ENCODE data around the gene CLHC1. TPM values are rescaled to one million over a fixed set of nuclear protein-coding genes. Genes with fewer than 3 reads are reported as not detected.
A peak's percentile ranks its signal among the peaks of the same experiment; 100 is the strongest.
"Not testable (repeated sequence)": the region's sequence is repeated elsewhere in the genome, so short reads cannot be mapped to it uniquely, and the experiment has no call there.

Gene CLHC1
- total RNA-seq, 1 experiment from 2014 or later: 3.9 TPM

DNA sequence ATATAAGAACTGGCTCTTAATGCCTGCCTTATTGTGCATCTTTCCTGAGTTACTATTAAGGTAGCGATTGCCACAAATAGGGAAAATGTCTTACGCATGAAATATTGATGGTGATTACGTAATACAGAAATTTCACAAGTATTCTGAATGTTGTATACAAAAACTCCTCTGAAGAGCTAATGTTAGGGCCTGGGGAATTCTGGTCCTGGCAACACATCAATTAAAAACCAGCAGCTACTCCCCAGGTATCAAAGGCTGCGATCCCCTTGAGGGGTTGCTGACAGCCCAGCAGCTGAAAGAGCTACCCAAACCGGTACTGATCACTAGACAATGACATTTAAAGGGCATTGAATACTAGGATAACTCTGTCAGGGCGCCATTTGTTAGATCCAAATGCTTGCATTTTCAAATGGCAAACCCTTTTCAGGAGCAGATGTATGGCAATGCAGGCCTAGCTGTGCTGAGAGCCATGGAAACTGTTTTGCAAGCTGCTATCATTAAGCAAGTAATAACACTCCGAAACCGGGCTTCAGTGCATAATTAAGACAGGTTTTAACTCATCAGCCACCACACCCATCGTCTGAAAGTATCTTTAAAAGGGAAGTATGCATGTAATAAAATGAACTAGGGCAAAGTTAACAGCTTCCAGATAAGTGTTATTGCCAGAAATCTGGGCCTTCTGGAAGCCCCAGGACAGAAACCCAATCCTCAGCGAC lies 78.4 kb downstream of the CLHC1 start:
- DNase-seq (ENCODE audit: low read depth): no peak

DNA sequence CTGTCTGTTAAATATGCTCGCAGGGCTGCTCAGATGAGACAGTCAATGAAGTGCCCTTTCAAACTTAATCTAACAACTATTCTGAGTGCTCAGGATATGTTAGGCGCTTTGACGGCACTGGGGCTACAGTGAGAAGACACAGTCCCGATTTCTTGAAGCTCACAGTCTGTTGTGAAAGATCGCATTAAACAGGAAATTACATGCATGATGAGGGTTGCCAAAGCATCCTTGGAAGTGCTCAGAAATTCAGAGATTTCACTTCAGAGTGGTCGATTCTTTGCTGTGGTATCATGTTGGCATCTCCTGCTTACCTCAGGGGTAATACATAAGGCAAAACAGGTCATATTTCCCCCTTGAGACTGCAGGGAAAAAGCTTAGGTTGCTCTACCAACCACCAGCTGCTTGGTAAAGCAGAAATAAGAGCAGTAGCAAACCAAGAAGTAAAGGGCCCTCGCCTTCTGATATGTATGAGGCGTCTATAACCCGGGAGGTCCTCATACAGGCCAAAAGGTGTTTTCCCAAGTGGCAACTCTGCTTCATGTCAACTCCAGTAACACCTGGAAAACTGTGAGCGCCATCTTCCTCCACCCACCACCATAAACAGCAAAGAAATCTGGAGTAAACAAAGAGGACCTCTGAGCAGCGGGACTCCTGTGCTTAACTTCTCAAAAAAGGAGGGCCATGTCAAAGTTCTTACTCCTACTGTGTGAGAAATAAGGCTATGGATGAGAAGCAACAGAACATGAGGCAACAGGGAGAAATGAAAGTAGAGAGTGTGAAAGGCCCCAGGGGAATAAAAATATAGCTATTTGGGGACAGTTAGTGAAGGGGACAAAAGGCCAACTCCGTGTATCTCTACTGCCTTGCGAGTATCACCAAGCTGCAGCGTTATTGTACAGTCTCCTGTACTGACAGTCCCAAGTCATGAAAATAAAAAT lies 79.3 kb downstream of the CLHC1 start:
- no peak for DNase-seq (ENCODE audit: low read depth)

GRCh38 chr2:55151733-55152433 lies 80.2 kb downstream of the CLHC1 start:
- DNase-seq (ENCODE audit: low read depth): no peak

DNA sequence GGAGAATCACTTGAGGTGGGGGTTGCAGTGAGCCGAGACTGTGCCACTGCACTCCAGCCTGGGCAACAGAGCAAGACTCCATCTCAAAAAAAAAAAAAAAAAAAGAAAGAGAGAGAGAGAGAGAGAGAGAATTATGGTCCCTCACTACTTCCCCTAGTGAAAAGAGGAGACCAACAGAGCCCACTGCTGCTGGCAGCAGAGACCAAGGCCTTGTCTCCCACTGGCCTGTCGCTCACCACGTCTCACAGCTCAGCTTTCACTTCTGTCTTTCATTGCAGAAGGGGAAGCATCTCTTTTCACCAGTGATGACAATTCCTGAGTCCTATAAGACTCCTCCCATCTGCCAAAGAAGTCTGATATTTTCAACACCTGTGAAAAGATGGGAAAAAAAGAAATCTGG lies 81.3 kb downstream of the CLHC1 start:
- no peak for DNase-seq (ENCODE audit: low read depth)

GRCh38 chr2:55148269-55148668 lies 83.8 kb downstream of the CLHC1 start:
- DNase-seq (ENCODE audit: low read depth): peak; percentile 76

- DNase-seq (ENCODE audit: low read depth): no peak
Measured at GRCh38 chr2:55147531-55147930, 84.6 kb downstream of the CLHC1 start.

DNA sequence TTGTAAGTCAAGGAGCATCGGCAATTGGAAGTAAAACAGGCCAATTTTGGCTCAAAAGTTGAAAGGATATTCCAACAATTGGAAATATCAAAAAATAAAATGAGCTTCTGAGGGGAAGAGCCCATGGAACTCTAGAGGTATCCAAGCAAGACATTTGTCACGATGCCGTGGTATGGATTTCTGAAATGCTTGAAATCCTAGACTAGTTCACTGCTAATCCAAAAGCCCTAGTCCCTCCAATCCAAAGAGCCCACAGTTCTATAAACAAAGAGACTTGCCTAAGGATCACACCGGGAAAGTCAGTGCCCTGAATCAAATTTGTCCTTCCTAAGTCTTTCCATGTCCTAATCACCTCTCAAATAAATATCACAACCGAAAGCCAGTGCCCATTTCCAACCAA lies 85.1 kb downstream of the CLHC1 start:
- no peak for DNase-seq (ENCODE audit: low read depth)

DNA sequence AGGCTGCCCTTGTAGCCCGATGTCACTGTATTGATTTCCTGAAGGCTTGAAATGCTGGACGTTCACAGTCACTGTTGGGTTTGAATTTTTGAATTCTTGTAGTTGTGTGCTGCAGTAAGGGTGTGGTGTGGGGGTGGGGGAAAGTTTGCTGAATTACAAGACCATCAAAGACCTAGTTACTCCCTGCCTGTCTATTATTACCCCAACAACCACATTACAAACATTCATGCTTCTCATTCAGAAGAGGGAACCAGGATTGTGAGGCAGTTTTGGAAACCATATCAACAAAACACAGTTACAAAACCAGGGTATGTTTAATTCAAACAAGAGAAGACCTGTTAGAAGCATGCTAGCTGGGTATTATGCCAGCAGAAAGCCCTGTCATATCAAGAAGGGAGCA lies 85.8 kb downstream of the CLHC1 start:
- no peak for DNase-seq (ENCODE audit: low read depth)

DNA sequence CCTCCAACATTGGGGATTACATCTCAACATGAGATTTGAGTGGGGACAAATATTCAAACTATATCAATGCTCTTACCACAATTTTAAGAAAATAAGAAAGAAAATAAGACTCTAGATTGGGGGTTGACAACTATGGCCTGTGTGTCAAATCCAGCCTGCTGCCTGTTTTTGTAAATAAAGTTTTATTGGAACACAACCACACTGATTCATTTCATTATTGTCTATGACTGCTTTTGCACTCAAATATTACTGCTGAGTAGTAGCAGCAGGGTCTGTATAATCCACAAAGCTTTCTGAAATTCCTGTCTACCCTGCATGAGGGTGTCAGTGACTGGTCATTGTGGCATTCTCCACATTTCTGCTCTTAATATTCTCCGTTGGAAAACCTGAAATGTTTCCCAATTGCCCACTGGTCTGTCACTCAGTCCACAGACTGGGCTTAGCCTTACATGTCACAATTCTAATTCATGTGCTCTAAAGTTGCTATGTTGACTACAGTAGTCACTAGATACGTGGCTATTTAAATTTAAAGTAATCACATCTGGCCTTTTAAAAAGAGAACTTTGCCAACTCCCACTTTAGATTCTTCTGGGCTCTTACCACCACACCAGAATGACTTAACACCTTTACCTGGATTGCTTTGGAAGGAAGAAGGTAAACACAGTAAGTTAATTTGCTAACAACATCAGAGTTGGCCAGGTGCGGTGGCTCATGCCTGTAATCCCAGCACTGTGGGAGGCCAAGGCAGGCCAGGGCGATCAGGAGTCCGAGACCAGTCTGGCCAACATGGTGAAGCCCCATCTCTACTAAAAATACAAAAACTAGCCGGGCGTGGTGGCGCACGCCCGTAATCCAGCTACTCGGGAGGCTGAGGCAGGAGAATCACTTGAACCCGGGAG lies 86.9 kb downstream of the CLHC1 start:
- DNase-seq (ENCODE audit: low read depth): no peak

DNA sequence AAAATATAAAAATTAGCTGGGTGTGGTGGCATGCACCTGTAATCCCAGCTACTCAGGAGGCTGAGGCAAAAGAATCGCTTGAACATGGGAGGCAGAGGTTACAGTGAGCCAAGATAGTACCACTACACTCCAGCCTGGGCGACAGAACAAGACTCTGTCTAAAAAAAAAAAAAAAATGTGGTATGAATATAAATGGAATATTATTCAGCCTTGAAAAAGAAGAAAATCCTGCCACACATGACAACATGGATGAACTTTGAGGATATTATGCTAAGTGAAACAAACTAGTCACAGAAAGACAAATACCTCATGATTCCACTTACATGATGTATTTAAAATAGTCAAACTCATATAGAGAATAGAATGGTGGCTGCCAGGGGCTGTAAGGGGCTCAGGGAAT lies 88.4 kb downstream of the CLHC1 start:
- DNase-seq (ENCODE audit: low read depth): not testable (repeated sequence)

GRCh38 chr2:55142518-55142917 lies 89.6 kb downstream of the CLHC1 start:
- DNase-seq (ENCODE audit: low read depth): no peak

GRCh38 chr2:55141572-55142413 lies 90.3 kb downstream of the CLHC1 start:
- DNase-seq (ENCODE audit: low read depth): peak; percentile 56

DNA sequence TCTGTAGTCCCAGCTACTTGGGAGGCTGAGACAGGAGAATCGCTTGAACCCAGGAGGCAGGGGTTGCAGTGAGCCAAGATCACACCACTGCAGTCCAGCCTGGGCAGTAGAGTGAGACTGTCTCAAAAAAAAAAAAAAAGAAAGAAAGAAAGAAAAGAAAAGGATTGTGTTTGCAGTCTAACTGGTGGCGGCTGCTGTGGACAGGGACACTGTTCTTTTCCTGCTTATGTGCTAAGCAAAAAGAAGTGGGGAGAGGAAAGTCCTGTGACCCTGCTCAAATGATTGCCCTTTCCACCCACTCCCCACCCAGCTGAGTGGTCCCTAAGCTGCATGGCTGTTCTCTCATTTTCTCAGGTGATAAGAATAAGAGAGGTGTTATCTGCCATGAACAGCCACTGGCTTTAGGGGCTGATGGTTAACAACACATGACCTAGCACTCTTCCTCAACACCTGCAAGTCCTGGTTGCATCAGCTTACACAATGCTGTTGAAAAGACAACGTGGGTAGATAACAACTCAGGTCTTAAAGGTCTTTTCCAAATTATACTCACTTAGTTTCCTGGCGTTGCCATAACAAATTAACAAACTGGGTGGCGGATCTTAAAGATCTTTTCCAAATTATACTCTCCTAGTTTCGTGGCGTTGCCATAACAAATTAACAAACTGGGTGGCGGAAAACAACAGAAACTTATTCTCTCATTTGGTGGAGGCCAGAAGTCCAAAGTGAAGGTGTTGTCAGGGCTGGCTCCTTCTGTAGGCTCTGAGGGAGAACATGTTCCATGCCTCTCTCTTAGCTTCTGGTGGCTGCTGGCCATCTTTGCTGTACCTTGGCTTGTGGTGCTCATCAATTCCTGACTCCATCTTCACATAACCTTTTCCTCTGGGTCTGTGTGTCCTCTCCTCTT lies 91.5 kb downstream of the CLHC1 start:
- no peak for DNase-seq (ENCODE audit: low read depth)

- DNase-seq (ENCODE audit: low read depth): no peak
Measured at GRCh38 chr2:55139305-55139704, 92.8 kb downstream of the CLHC1 start.

DNA sequence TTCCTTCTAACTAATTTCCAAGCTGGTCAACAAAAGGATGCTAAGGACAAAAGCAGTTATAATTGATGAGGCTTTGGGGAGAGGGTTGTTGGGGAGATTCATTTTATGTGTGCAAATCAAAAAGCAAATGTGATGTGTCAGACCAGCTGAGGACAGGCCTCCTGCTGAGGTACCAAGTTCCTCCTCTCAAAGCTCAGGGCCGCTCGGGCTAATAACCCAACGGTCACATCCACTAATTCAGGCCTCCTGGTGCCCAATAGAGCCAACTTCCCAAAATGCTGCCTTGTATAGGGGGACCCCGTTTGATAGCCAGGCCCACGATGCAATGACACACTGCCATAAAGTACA lies 93.2 kb downstream of the CLHC1 start:
- DNase-seq (ENCODE audit: low read depth): no peak

DNA sequence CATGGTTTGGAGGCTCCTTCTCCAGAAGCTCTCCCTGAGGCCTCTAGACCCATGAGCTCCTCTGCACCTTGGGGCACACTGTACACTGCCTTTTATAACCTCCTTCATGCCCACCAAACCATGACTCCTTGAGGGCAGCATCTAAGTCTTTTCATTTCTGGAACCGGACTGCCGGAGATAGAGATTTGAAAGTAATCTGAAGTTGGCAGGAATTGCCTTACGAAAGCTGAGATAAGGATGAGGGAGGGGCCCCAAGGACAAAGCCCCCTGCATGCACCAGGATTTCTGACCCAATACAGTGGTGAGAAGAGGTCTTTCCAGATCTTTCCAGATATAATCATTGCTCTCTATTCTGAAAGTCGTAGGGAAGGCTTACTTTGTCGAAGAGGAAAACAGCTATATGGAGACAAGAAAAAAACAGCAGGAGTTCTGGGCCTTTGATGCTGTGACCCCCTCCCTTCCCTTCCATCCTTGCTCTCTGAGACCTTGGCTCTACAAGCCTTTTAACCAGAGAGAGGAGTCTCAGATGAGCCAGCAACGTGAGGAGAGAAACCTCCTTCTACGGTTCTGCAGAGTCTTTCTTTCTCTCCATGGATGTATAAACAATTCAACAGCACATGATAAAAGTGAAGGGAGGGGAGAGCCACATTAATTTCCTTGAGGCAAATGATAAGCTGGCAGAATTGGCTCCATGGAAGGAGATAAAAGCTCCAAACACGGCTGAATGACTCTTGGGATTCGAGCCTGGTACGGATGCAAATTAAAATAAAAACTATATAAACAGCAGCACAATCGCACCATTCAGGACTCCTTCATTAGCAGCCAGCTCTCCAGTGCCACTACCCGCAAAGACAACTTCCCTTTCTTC lies 93.8 kb downstream of the CLHC1 start:
- no peak for DNase-seq (ENCODE audit: low read depth)

- DNase-seq (ENCODE audit: low read depth): no peak
Measured at GRCh38 chr2:55137024-55137958, 94.8 kb downstream of the CLHC1 start.

All from M059J (cell line).